Measurements from ENCODE around the gene GNL3L.

GRCh38 chrX:54483946-54484345 lies 46.1 kb upstream of the GNL3L start:
- TF ChIP-seq EP300 (IDR thresholded peaks at IDR 0.05; ENCODE audit: low read depth in 2 of 2, low read length in 2 of 2) (no peak), EP300 (CRISPR knock-in tag; IDR thresholded peaks at IDR 0.05; ENCODE audit: borderline replicate concordance) (no peak), ZFP36 (IDR thresholded peaks at IDR 0.05; ENCODE audit: borderline replicate concordance, low read depth, low read length, partially characterized antibody) (no peak), PRDM4 (CRISPR knock-in tag; IDR thresholded peaks at IDR 0.05; ENCODE audit: borderline replicate concordance) (no peak), JUN (CRISPR knock-in tag; IDR thresholded peaks at IDR 0.05) (no peak), ELF3 (CRISPR knock-in tag; IDR thresholded peaks at IDR 0.05) (no peak), ZNF143 (CRISPR knock-in tag; IDR thresholded peaks at IDR 0.05) (no peak), MAFF (IDR thresholded peaks at IDR 0.05; ENCODE audit: low read depth, low read length) (no peak)
